Erythroblast (primary cell): ENCODE results near the gene GPR50.

Source experiments
- GATA1 ChIP-seq: IDR thresholded peaks from 2 replicates; pipeline ENCODE4 v1.6.1; 2011; ENCODE audit warnings: low read depth, mild to moderate bottlenecking, control low read depth, low read length, moderate library complexity
- POLR2A ChIP-seq: IDR thresholded peaks from 2 replicates; pipeline ENCODE4 v1.6.1; 2011; ENCODE audit warnings: mild to moderate bottlenecking, low read length

DNA sequence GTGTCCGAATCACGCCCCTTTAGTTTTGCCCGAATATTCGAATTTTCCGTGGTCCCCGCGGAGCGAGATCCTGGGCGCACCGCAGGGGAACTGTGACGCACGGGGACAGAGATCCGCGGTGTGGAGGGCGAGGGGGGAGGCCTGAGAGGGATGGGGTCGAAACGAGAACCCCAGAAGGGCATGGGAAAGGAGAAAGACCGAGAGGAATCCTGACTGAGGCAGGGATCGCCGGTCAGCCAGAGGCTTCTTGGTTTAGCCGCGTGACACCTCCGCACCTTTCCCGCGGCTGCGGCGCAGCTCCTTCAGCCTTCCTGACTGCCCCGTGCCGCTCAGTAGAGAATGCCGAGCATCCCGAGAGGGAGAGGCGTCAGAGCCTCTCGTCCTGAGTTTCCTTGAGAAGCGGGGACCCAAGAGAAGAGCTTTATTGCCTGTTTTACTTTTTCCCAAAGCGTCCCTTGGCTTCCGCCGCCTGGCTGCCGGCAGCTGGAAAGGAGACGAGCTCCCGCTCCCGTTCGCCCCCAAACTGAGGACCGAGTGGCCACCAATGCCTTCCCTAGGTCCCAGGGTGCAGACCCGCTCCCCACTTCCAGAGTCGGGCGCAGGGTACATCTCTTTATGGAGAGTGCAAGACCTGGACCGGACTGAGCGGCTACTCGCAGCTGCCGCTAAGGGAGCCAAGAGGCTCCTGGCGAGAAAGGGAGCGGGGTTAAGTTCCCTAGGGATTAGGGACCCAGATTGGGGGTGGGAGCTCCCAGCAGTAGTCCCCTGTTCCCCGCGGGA is 911 bp upstream of the GPR50 start:
- TF ChIP-seq POLR2A, result no peak
- TF ChIP-seq GATA1, result no peak
